SU-DHL-6 (cell line): ENCODE data around the gene OVOL1.
"Not testable (repeated sequence)": the region's sequence is repeated elsewhere in the genome, so short reads cannot be mapped to it uniquely, and the experiment has no call there.

ENCODE experiments used
- H2AFZ ChIP-seq: fragments of 200-600 bp; sonication (generic); 2 replicates; pipeline ENCODE4 v1.6.1; 2014; ENCODE audit warnings: low read depth, mild to moderate bottlenecking, moderate library complexity, mixed read lengths, antibody characterized with exemption, low read length; ENCODE audit not compliant: severe bottlenecking
- H3F3A ChIP-seq: fragments of 200-600 bp; shearing (Covaris generic); 2 replicates; pipeline ENCODE4 v1.6.0; 2016; ENCODE audit warnings: antibody characterized with exemption, mild to moderate bottlenecking; ENCODE audit not compliant: insufficient read depth
- H3K27ac ChIP-seq: fragments of 200-600 bp; sonication (generic); 2 replicates; pipeline ENCODE4 v1.5.1; 2016; ENCODE audit warnings: low read depth, mild to moderate bottlenecking, low read length, moderate library complexity, mixed read lengths
- H3K27me3 ChIP-seq: fragments of 200-600 bp; sonication (generic), shearing (Covaris generic); 2 replicates; pipeline ENCODE4 v1.6.0; 2014; ENCODE audit warnings: mild to moderate bottlenecking, low read length
- H3K36me3 ChIP-seq: fragments of 200-600 bp; sonication (generic); 2 replicates; pipeline ENCODE4 v1.6.1; 2014; ENCODE audit warnings: mild to moderate bottlenecking, low read length, mixed read lengths
- H3K4me2 ChIP-seq: fragments of 300-600, 200-600 bp; shearing (Covaris generic), sonication (generic); 2 replicates; pipeline ENCODE4 v1.6.0; 2014; ENCODE audit warnings: low read length, low read depth, mild to moderate bottlenecking; ENCODE audit not compliant: poor library complexity, severe bottlenecking
- H3K4me3 ChIP-seq: fragments of 200-600 bp; sonication (generic); 2 replicates; pipeline ENCODE4 v1.5.1; 2014; ENCODE audit warnings: antibody characterized with exemption, low read length, mild to moderate bottlenecking, mixed read lengths; ENCODE audit not compliant: insufficient read depth, poor library complexity, severe bottlenecking
- H3K79me2 ChIP-seq: fragments of 200-600 bp; sonication (generic); 2 replicates; pipeline ENCODE4 v1.6.1; 2014; ENCODE audit warnings: mild to moderate bottlenecking, low read length, moderate library complexity; ENCODE audit not compliant: insufficient read depth
- H3K9ac ChIP-seq: fragments of 200-600 bp; sonication (generic); 2 replicates; pipeline ENCODE4 v1.7.0; 2014; ENCODE audit warnings: mild to moderate bottlenecking, low read length
- H3K9me2 ChIP-seq: fragments of 200-600 bp; sonication (generic); replicated peaks from 2 replicates; pipeline ENCODE4 v1.6.1; 2014; ENCODE audit warnings: low read length; ENCODE audit not compliant: insufficient read depth
- H3K9me3 ChIP-seq: fragments of 200-600 bp; sonication (generic); 2 replicates; pipeline ENCODE4 v1.6.1; 2014; ENCODE audit warnings: low read length, mixed read lengths; ENCODE audit not compliant: insufficient read depth
- H4K20me1 ChIP-seq: fragments of 200-600 bp; sonication (generic); 2 replicates; pipeline ENCODE4 v1.6.1; 2014; ENCODE audit warnings: low read depth, mild to moderate bottlenecking, antibody characterized with exemption, low read length, moderate library complexity, mixed read lengths
- CTCF ChIP-seq: fragments of 200-600 bp; sonication (generic); IDR thresholded peaks from one replicate; pipeline ENCODE4 v1.5.1; 2017; ENCODE audit warnings: antibody characterized with exemption, mild to moderate bottlenecking, low read length, moderate library complexity; ENCODE audit not compliant: insufficient read depth, poor library complexity, severe bottlenecking
- EZH2phosphoT487 ChIP-seq: fragments of 200-600 bp; sonication (generic), shearing (Covaris generic); conservative IDR thresholded peaks from 2 replicates; pipeline ENCODE4 v1.6.1; 2018; ENCODE audit warnings: mild to moderate bottlenecking, antibody characterized with exemption, low read length, moderate library complexity, mixed read lengths

The OVOL1 gene

GRCh38 chr11:65826984-65827735 is 40.3 kb downstream of the OVOL1 start:
- no peaks in the 10 kb centered on the region for H3K9me3 ChIP-seq
- no peaks in the 10 kb centered on the region for H3K79me2 ChIP-seq
- no peak overlapping the region for H3K9ac ChIP-seq
- H3K36me3 ChIP-seq = no peaks in the 10 kb centered on the region
- H3K27me3 ChIP-seq = no peaks in the 10 kb centered on the region
- no peak overlapping the region for H3K4me3 ChIP-seq
- H2AFZ ChIP-seq = no peak overlapping the region
- TF ChIP-seq EZH2phosphoT487 = no peak
- no peak for TF ChIP-seq CTCF
- H3K9me2 ChIP-seq = no peaks in the 10 kb centered on the region
- no peak overlapping the region for H3K27ac ChIP-seq
- no peak overlapping the region for H3K4me2 ChIP-seq
- H4K20me1 ChIP-seq = no peaks in the 10 kb centered on the region
- H3F3A ChIP-seq = peaks cover 5% of the 10 kb centered on the region; the same call in 1 of the 2 replicates

GRCh38 chr11:65829459-65829858 is 42.6 kb downstream of the OVOL1 start:
- Histone ChIP-seq H3F3A (peaks cover 5% of the 10 kb centered on the region; the same call in 1 of the 2 replicates), H4K20me1 (no peaks in the 10 kb centered on the region), H3K4me2 (no peak overlapping the region), H3K79me2 (no peaks in the 10 kb centered on the region), H3K9me2 (no peaks in the 10 kb centered on the region), H3K36me3 (no peaks in the 10 kb centered on the region), H3K9ac (no peak overlapping the region), H3K27me3 (no peaks in the 10 kb centered on the region), H3K9me3 (no peaks in the 10 kb centered on the region), H3K27ac (no peak overlapping the region), H2AFZ (no peak overlapping the region), H3K4me3 (no peak overlapping the region)
- TF ChIP-seq CTCF = no peak
- no peak for TF ChIP-seq EZH2phosphoT487

GRCh38 chr11:65832231-65832630 is 45.4 kb downstream of the OVOL1 start:
- not testable (repeated sequence) for H2AFZ ChIP-seq, H3K79me2 ChIP-seq, H3K36me3 ChIP-seq, H3K27ac ChIP-seq, H3F3A ChIP-seq, H3K9me2 ChIP-seq, H3K9ac ChIP-seq, H4K20me1 ChIP-seq, H3K9me3 ChIP-seq, H3K27me3 ChIP-seq, H3K4me3 ChIP-seq, H3K4me2 ChIP-seq

- Histone ChIP-seq H3K79me2 (no peaks in the 10 kb centered on the region), H3K4me2 (peak within 1 kb of the TSS; percentile 71), H3K36me3 (no peaks in the 10 kb centered on the region), H3K9me3 (no peaks in the 10 kb centered on the region), H3K9ac (peak within 1 kb of the TSS; percentile 56), H3K27ac (no peak within 1 kb of the TSS), H3F3A (peaks cover 10% of the 10 kb centered on the region; the same call in 1 of the 2 replicates), H4K20me1 (no peaks in the 10 kb centered on the region), H3K9me2 (no peaks in the 10 kb centered on the region), H3K4me3 (peak within 1 kb of the TSS; percentile 64), H3K27me3 (no peaks in the 10 kb centered on the region), H2AFZ (peak within 1 kb of the TSS; percentile 53)
- TF ChIP-seq EZH2phosphoT487 (no peak), CTCF (no peak)
These were observed 46.6 kb downstream of the OVOL1 start, which contains the start of gene SNX32 for GRCh38 chr11:65833297-65834030. Gene SNX32 (plus strand): TSS chr11:65833963. CDS start chr11:65834066, 103 bp downstream.
